ENCODE data around the gene PRRX2.

Gene PRRX2

GRCh38 chr9:129677456-129677855 is 12.0 kb downstream of the PRRX2 start:
- no peak for DNase-seq (ENCODE audit: low read depth in 2 of 2)

GRCh38 chr9:129678844-129679243 is 13.4 kb downstream of the PRRX2 start:
- no peak for DNase-seq (ENCODE audit: low read depth in 2 of 2)

- no peak for DNase-seq (ENCODE audit: low read depth in 2 of 2)
These were observed 14.1 kb downstream of the PRRX2 start for GRCh38 chr9:129679537-129679936.

GRCh38 chr9:129681924-129682323 is 16.5 kb downstream of the PRRX2 start:
- DNase-seq (ENCODE audit: low read depth in 2 of 2) = no peak

GRCh38 chr9:129682381-129682780 is 16.9 kb downstream of the PRRX2 start:
- DNase-seq (ENCODE audit: low read depth in 2 of 2) = no peak

GRCh38 chr9:129685220-129685932 is 19.9 kb downstream of the PRRX2 start:
- no peak for DNase-seq (ENCODE audit: low read depth in 2 of 2)

- no peak for DNase-seq (ENCODE audit: low read depth in 2 of 2)
These were observed 20.4 kb downstream of the PRRX2 start for GRCh38 chr9:129685933-129686259.

GRCh38 chr9:129686736-129687135 is 21.3 kb downstream of the PRRX2 start:
- no peak for DNase-seq (ENCODE audit: low read depth in 2 of 2)

- DNase-seq (ENCODE audit: low read depth in 2 of 2) = no peak
These were observed 21.9 kb downstream of the PRRX2 start for GRCh38 chr9:129687391-129687790.

GRCh38 chr9:129688285-129689043 is 23.0 kb downstream of the PRRX2 start:
- DNase-seq (ENCODE audit: low read depth in 2 of 2) = no peak

- DNase-seq (ENCODE audit: low read depth in 2 of 2) = no peak
These were observed 27.1 kb downstream of the PRRX2 start for GRCh38 chr9:129692534-129692933.

GRCh38 chr9:129693741-129694140 is 28.3 kb downstream of the PRRX2 start:
- no peak for DNase-seq (ENCODE audit: low read depth in 2 of 2)

- DNase-seq (ENCODE audit: low read depth in 2 of 2) = no peak
These were observed 28.8 kb downstream of the PRRX2 start for GRCh38 chr9:129694243-129694646.

GRCh38 chr9:129695870-129696269 is 30.4 kb downstream of the PRRX2 start:
- no peak for DNase-seq (ENCODE audit: low read depth in 2 of 2)

- no peak for DNase-seq (ENCODE audit: low read depth in 2 of 2)
These were observed 31.7 kb downstream of the PRRX2 start for GRCh38 chr9:129696944-129697655.

GRCh38 chr9:129697656-129698253 is 32.3 kb downstream of the PRRX2 start:
- DNase-seq (ENCODE audit: low read depth in 2 of 2) = peak; percentile 31 to 48

- DNase-seq (ENCODE audit: low read depth in 2 of 2) = peak in 1 of 2 donors; percentile 8
These were observed 32.9 kb downstream of the PRRX2 start for GRCh38 chr9:129698254-129698757.

GRCh38 chr9:129701054-129701453 is 35.6 kb downstream of the PRRX2 start:
- no peak for DNase-seq (ENCODE audit: low read depth in 2 of 2)

GRCh38 chr9:129701549-129701948 is 36.1 kb downstream of the PRRX2 start:
- DNase-seq (ENCODE audit: low read depth in 2 of 2) = no peak

GRCh38 chr9:129702589-129703520 is 37.4 kb downstream of the PRRX2 start:
- DNase-seq (ENCODE audit: low read depth in 2 of 2) = no peak
